Measurements from ENCODE around the gene SLC6A3.

DNA sequence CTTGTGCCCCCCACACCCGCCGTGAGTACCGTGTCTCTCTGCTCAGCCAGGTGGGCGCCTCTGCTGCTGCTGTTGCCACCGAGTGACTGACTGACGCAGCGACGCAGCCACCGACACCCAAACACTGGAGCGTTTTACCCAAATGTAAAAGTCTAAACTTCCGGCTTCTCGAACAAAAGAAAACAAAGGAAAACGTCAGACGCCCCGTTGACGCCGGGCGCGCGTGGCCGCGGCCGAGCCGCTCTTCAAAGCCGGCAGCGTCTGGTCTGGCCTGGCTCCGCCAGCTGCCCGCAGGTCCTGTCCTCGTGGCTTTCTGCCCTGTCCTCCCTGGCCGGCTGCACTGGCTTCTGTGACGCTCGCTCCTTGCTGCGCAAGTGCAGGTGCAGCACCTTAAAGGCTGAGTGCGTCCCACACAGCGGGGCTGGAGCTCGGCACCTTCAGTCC, 58.9 kb downstream of the SLC6A3 start:
- TF ChIP-seq, protein P1, sequence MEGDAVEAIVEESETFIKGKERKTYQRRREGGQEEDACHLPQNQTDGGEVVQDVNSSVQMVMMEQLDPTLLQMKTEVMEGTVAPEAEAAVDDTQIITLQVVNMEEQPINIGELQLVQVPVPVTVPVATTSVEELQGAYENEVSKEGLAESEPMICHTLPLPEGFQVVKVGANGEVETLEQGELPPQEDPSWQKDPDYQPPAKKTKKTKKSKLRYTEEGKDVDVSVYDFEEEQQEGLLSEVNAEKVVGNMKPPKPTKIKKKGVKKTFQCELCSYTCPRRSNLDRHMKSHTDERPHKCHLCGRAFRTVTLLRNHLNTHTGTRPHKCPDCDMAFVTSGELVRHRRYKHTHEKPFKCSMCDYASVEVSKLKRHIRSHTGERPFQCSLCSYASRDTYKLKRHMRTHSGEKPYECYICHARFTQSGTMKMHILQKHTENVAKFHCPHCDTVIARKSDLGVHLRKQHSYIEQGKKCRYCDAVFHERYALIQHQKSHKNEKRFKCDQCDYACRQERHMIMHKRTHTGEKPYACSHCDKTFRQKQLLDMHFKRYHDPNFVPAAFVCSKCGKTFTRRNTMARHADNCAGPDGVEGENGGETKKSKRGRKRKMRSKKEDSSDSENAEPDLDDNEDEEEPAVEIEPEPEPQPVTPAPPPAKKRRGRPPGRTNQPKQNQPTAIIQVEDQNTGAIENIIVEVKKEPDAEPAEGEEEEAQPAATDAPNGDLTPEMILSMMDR (IDR thresholded peaks at IDR 0.05 in 8 of 11, conservative IDR thresholded peaks at IDR 0.05 in 3 of 11) = no peak
- TF ChIP-seq POLR2A (IDR thresholded peaks at IDR 0.05) (no peak), POLR2AphosphoS5 (IDR thresholded peaks at IDR 0.05) (peak; percentile 87 to 92 (median 91))

All from spleen (tissue), 7 donors.